ENCODE results near the gene RAB3GAP1.

- TF ChIP-seq CTCF (conservative IDR thresholded peaks at IDR 0.05; ENCODE audit: low read depth, low read length): no peak
- no peak for TF ChIP-seq EZH2 (IDR thresholded peaks at IDR 0.05; ENCODE audit: borderline replicate concordance, low read depth, low read length, poor library complexity, severe bottlenecking)
These were observed 97.2 kb downstream of the RAB3GAP1 start for GRCh38 chr2:135149251-135149650.
